SIG-M5 treated with dmso at 0.1 percent for 504 hours (cell line): ENCODE measurements around the gene STARD13.
A peak's percentile ranks its signal among the peaks of the same experiment; 100 is the strongest.

Experiments used
- DNase-seq: peaks from one replicate; lab custom pipeline; 2025; ENCODE audit not compliant: unreplicated experiment; lab: John Stamatoyannopoulos, UW

Gene STARD13

DNA sequence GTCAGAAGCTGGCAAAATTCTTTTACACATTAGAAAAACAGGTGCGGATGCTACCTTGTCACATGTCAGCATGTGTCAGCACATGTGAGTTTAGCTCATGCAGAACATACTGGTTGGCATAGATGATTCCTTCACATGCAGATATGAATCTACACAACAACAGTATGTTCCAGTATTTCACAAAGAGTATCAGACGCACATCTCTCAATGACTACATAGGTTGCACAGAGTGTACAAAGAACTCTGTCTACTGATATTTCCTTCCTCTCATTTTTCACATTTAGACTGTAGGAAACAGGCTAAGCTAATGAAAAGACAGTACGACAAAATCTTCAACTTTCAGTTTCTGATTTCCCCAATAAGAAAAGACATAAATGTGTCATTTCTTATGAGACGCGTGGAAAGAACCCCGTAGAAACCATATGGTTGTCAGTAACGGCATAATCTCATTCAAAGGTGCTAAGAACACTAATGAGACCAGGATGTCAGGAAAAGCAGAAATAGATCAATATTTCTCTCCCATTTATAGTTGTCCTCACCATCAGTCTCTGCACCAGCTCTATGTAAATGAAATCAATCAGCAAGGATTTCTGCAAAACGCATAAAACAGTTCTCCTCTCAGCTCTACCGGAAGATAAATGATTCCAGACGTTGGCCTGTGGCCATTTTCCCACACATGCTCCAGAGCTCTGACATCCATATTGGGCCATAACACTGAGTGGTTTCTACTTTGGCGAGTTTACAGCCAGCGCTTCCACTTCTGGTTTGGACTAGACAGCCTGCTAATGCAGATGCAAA, 81.2 kb downstream of the STARD13 start:
- no peak for DNase-seq

DNA sequence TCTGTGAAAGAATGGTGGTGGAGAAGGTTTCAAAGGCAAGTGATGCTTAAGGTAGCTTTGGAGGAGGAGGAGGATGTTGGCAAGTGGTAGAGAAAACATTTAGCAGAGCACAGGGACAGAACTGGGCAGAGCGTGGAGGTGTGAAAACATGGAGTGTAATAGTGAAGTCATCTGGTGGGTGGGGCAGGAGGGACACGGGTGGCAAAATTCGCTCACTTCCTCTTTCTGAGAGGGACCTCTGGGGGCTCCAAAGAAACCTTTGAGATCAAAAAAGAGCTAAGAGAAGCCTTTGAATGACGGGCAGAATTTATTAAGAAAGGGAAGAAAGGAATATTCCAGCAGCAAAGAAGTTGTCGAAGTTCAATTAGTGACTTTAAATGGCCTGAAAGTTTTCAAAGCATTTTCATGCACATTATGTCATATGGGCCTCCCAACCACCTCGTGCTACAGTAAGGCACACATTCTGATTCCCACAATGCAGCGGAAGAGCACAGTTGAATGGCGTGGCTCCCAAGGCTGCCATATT, 82.8 kb downstream of the STARD13 start:
- peak; percentile 1 for DNase-seq

DNA sequence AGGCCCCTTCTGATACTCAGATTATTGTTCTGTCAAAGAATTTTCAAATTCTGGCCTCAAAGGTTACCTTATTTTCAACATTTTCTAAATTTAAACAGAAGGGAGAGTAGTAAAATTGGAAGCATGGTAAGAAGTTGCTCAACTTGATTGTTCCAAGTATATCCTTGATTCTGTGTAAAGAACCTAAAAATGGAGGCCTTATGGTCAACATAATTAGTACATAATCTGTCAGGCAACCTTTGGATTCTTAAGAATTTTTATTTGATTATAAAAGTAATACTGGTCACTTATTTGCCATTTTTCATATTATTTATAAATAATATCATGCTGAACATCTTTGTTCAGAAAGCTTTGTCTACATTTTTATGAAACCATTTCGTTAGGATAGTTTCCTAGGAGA, 83.9 kb downstream of the STARD13 start:
- no peak for DNase-seq

DNA sequence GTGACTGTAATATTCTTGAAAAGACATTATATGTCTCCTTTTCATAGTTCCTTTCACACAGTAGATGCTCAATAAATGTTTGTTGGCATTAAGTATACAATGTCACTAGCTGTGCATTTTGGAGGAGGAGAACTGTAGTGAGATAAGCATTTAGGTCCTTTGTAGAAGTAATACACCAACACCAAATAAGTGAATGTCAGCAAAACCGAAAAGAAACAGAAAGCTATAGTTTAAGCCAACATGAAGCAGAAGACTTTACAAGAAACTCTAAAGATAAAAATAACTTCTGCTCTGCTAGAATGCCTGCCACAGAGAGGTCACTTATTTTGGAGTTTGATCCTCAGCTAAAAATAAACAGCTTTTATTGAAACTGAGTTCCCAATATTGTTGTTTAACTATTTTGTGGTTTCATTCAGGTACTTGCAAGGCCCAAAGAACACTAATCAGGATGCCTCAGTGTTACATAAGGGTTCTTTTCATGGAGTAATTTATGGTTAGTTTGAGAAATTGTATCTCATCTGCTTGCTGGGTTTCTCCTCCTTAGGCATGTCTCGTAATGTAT, 86.2 kb downstream of the STARD13 start:
- DNase-seq: no peak

DNA sequence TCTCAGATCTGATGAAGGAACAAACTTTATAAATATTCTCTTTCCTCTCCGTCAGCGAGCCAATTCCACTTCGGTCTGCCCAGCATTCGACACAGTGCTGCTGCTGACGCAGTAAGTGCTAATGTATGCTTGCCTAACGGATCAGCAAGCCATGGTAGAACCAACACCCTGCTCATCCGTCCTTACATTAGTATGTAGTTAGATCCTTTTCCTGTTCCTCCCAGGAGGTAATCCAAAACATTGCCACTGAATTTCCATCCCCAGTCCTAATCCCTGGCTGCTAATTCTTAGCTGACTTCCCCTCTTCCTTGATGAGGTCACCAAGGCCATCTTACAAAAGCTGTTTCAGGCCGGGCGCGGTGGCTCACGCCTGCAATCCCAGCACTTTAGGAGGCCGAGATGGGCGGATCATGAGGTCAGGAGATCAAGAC, 88.0 kb downstream of the STARD13 start:
- DNase-seq: no peak

DNA sequence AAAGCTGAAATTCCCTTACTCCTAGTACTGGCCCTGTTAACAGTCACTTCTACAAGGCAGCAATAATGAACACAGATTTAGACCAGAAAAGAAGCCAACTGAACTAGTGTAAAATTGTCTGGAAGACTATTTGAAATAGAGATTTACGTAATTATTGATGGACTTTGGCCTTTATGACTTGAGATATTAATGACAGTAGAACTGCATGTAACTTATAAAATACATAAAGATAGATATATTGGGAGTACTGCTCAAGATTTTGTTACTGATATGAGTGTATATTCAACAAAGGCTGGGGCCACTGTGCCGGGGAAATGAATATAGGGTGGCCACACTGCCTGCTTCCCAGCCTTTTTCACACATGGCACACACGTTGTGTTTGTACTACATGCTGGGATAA, 88.8 kb downstream of the STARD13 start:
- no peak for DNase-seq

DNA sequence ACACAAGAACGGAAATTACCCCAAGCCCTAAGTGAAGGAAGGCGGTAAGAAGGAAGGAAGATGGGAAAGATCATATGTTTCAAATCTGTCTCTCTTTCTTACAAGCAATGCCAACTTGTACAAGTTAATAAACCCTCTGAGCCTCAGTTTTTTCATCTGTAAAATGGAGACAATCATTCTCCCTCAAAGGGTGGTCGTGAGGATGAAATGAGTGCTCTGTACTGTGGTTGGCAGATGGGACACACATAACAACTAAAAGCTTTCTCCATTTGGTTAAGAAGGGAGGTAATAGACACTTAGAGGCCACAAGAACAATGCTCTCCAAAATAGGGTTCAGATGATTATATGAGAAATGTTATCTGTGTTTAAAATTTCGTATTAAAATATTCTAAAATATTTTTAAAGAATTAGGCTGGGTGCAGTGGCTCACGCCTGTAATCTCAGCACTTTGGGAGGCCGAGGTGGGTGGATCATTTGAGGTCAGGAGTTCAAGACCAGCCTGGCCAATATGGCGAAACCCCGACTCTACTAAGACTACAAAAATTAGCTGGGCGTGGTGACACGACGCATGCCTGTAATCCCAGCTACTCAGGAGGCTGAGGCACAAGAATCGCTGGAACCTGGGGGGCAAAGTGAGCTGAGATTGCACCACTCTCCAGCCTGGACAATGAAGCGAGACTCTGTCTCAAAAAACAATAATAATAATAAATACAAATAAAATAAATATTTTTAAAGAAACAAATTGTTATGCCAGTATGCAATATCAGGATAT, 89.7 kb downstream of the STARD13 start:
- DNase-seq: no peak

DNA sequence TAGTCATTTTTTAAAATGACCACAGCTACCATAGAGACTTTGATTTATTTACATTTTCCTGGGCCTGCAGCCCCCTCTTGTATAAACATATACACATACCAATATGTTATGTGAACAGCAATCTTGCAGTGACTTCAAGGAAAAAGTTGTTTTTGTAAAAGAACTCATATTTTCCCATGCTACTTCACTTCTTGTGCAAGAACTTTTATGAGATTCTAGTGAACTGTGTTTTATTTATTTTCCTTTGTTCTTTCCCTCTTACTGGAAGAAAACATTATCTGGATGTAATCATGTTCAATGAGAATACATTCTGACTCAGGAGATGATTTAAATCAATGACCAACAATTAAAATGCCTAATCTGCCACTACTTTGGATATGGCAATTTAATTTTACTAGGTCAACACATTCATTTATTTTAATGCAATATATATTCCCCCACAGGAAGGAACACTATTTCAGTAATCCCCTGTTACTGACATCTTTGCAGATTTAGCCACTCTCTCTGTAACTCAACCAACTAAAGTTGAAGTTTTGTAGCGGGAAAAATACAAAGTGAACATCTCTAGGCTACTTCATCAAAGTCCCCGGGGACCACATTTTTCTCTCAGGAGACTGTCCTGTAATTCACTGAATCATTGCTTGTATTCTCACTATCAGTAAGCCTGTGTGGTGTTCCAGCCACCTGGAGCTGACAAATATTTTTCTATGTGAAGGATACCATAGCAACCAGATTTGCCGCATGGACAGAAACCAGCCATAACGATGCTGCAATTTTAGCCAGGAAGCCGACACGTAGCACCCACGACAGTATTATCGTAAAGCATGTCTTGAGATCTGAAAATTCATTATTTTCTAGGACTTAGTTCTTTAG, 90.5 kb downstream of the STARD13 start:
- no peak for DNase-seq

DNA sequence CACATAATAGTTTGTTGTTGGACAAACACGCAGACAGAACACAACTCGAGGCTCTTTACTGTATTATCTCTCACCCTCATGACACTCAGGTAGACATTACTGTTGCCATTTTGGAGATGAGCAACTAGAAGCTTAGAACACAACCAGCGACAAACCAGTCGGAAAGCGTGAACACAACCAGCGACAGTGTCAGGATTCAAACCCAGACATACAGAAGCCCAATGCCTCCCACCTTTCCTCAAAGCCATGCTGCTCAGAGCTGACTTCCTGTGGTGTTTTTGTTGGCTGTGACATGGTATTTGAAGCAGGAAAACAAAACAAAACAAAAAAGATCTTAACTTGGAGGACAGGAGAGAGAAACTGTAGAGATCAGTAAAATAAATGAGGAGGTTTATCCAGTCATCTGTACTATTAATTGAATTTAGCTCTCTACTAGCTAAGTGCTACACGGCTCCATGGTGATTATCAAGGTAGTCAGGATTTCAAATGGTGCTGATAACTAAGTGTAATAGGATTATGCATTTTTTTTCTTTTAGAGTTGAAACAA, 92.1 kb downstream of the STARD13 start:
- DNase-seq: no peak

DNA sequence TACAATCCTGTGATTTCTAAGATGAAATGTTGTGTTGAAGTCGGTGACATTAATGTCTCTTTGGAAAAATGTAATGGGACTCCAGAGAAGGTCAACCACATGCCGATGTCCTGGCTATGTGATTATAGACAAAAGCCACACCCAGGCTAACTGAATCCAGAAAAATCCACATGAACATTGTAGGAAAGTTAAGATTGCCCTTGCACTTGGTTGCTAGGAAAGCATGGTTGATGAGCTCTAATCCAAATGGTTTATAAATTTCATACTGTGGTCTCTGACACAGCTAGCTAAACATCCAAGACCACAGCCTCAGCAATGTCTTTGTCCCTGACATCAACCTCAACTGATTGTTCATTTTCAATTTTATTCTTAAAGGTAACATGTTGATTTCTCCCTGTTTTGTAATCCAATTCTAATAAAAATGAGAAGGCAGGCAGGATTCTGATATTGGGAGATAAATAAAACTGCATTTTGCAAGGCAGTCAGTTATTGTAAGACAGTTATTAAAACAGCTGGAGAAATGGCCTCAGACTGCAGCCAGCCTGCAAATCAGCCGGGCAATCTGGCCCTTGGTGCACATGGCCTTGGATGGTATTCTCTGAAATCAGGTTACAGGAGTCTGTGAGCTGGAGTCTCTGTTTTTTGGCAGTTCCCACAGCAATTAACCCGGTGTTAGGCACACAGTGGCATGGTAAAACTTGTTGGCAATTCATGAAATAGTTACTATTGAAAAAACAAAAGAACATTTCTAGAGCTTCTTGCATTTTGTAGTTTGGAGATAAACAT, 93.9 kb downstream of the STARD13 start:
- DNase-seq: no peak

DNA sequence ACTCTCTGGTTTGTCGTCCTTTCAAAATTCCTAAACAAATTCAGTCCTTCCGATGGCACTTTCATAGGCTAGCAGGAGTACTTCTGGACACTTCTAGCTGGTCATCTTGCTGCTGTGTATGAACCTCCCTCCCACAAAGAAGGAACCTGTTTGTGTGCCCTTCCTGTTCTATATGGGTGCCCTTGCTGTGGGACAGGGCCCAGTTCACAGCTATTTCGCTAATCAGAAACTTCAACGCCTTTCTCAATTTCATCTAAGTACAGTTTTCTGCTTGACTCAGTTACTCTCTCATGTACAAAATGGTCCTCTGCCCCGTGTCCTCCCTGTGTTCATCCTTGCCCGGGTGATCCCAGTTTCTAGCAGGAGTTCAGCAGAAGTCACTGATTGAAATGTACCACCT, 96.1 kb downstream of the STARD13 start:
- DNase-seq: no peak

DNA sequence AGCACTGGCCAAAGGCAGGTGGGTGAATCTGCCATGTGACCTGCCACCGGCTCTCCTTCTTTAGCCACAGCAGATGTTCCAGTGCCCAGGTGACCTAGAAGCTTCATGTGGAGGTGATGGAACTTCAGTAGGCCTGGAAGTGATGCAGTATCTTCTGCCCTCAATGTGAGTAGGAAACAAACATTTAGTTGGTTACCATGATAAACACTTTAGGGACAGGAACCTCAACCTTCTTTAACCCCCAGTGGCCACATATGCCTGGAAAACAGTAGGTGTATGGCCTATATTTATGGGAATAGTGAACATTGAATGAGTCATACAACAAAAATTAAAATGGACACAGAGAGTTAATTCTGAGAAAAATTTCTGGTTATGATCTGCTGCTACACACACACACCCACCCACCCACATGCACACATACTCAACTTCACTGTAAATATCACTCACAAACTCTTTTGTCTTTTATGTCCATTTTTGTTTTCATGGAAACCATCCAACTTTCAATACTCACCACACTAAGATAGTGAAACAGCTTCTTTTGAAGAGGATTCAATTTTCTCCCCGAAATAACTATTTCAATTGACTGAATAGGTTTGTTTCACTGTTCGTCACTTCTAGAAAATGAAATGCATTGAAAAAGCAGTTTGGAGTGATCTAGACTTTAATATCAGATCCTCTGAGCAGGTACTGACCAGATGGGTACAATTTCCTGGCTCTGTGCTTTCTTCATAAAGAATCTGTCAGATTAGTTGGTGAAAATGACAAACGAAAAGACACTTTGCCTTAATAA, 97.3 kb downstream of the STARD13 start:
- DNase-seq: no peak

DNA sequence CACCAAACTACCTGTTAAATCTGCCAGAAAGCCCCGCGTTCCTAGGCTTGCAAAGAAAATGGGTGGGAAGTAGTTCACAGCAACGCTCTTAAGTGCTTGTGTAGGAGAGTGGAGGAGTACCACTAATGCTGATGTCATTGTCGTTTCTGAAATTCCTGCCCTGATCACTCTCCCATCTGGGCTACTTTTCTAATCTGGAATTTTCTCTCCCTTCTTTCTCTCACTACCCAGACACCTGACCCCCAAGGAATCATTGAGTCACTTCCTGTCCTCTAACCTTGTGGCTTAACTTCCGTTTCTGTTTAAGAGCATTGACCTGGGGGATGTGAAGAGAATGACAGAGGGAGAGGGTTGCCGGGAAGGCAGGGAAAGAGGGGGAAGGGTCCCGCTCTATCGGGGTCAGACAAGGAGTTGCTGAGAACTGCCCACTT, 98.7 kb downstream of the STARD13 start:
- DNase-seq: no peak

DNA sequence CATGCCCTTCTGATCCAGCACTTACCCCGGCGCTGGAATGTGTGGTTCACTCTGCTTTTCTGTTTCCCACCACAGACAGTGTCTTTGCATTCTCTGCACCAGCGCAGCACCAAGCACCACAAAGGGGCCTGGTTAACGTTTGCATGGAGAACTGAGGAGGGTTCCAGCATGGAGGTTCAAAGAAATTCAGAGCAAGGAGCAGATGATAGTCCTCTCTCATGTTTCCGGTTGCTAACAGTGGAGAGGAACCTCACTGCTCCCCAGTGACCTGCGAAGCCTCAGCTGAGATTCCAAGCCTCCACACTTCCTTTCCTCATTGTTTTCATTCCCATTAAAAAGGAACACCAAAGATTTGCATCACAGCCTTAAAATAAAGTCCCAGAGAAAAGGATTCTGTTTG, 99.7 kb downstream of the STARD13 start:
- no peak for DNase-seq

DNA sequence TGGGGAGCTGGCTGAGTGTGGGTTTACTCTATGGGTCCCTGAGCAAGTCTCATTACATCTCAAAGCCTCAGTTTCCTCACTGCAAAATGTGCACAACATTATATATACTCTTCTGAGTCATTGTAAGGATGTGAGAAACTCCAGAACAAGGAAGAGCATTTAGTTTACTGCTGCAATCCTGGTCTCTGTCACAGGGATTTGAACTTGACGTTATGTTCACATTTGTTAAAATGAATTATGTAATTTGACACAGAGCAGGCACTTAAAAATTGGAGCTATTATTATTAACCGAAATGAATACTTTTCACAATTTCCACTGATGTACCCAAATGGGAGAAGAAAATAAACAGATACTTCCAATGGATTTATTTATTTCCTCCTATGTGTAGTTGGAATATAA, 101.0 kb downstream of the STARD13 start:
- DNase-seq: no peak

DNA sequence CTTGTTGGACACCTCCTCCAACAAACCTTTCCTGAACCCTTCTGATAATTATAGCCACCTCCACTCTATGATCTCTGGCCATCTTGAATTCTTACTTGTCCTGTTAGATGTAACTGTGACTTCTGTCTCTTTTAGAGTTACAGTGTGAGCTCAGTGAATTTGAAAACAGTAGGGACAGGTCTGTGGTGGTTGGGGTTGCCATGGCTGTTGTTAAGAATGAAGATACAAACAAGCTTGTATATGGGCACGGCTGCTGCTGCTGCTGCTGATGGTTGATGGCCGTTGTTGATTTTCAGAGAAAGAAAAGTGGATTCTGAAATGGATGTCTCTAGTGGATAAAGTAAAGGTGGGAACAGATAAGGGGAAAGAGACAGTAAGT, 101.5 kb downstream of the STARD13 start:
- DNase-seq: no peak

DNA sequence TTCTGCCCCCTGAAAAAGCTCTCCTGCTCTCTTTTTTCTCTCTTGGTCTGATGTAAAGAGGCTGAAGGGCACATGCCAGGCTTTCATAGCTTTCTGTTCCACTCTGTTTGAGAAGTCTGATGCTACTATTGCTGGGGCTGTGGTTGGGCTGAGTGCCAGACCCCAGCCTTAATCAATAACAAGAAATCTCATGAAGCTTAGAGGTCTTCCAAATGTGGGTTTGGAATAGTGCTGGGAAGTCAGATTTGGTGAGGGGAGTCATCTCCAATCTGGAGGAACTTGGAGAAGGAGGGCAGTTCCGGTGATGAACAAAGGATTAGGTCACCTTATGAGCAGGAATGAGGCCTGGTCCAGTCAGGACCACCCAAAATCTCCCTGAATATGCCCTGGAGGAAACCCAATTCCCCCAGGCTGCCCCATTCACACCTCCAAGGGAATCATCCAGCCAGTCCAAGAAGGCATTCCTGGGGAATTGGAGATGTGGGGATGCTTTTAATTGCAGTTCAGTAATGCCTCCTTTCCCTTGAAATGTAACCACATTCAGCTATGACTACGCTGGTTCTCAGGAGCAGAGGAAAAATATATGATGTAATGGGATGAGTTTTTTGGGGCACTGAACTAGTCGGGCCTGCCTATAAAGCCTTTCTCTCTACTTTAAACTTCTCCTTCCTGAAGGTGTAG, 102.0 kb downstream of the STARD13 start:
- no peak for DNase-seq

DNA sequence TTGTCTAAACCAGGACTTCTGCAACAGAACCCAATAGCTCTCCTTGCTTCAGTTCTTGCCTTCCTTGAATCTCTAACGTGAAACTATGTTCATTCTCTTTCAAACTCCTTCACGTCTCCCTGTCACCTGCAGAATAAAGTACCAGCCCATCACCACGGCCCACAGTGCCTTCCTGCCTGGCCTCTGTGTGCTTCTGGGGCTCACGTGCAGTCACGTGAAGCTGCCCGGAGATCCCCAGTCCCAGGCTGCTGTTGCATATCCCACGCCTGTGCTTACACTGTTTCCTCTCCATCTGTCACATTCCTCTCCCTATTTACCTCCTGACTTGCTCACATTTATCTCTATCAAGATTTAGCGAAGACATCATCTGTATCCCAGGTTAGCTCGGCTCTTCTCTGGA, 102.8 kb downstream of the STARD13 start:
- DNase-seq: no peak

DNA sequence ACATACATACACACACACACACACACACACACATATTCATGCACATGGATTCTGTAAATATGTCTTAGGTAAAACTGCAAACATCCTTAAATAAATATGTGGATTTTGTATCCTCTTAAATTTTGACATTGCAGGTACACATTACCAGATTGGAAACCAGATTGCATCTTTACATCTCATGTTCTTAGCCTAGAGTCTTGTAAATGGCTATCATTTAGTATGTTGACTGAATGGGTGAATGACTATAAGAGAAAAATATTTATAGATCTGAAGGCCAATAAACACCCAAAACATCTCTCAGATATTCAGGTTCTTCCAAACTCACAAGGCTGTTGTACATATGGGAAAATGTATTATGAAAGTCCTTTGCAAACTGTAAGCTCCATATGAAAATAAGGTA, 104.3 kb downstream of the STARD13 start:
- no peak for DNase-seq
